Thyroid gland (tissue), 4 donors: Measurements from ENCODE around the gene ID3. TPM values are rescaled to one million over a fixed set of nuclear protein-coding genes. Genes with fewer than 3 reads are reported as not detected.

Source experiments
- DNase-seq, 2 donors: peaks; one replicate each; pipeline ENCODE4 v3.0.0-alpha.2; 2019
- H3K27ac ChIP-seq, 3 donors: fragments of 200-600 bp; sonication (generic); 1 replicate in 2 of 3; 2 replicates in 1 of 3; pipeline ENCODE4 v1.5.1; 2016 to 2019; ENCODE audit warnings: mild to moderate bottlenecking in 1 of 3, moderate library complexity in 1 of 3
- H3K27me3 ChIP-seq: fragments of 200-600 bp; sonication (generic); one replicate; pipeline ENCODE4 v1.5.1; 2019
- H3K36me3 ChIP-seq, 2 donors: fragments of 200-600 bp; sonication (generic); one replicate each; pipeline ENCODE4 v1.5.1; 2016 to 2019
- H3K4me1 ChIP-seq, 2 donors: fragments of 200-600 bp; sonication (generic); one replicate each; pipeline ENCODE4 v1.5.1; 2017 to 2019
- H3K4me3 ChIP-seq, 3 donors: fragments of 200-600 bp; sonication (generic); replicated peaks in 1 of 3; 1 replicate in 2 of 3; 2 replicates in 1 of 3; pipeline ENCODE4 v1.5.1; 2016; ENCODE audit warnings: mild to moderate bottlenecking in 1 of 3
- H3K9me3 ChIP-seq: fragments of 200-600 bp; sonication (generic); one replicate; pipeline ENCODE4 v1.5.1; 2017
- CTCF ChIP-seq, 6 experiments: fragments of 200-600 bp in 3 of 6; fragments of 450-650 bp in 3 of 6; sonication (generic) in 3 of 6; IDR thresholded peaks; one replicate each; pipeline ENCODE4 v1.5.1; 2016 to 2019; ENCODE audit warnings: antibody characterized with exemption in 6 of 6, mild to moderate bottlenecking in 2 of 6, inconsistent platforms in 1 of 6, moderate library complexity in 1 of 6
- POLR2A ChIP-seq, 2 donors: fragments of 450-650 bp; IDR thresholded peaks; one replicate each; pipeline ENCODE4 v1.6.1; 2017; ENCODE audit warnings: antibody characterized with exemption in 2 of 2, mild to moderate bottlenecking in 2 of 2, moderate library complexity in 1 of 2
- WGBS, 2 donors: methylation state at CpG; one replicate each; pipeline ENCODE4 v1.1.5; 2017; 5-methylcytosine and 5-hydroxymethylcytosine counted together
- intact Hi-C: fragments of 100-400 bp; cut with DNase I; formaldehyde crosslinking; loops from one replicate; pipeline ENCODE4 v1.15.1; 2023
- total RNA-seq, 4 donors: library from RNA; depleted of rRNA; stranded (reverse); fragments of >200 nt; gene quantifications; one replicate each; pipeline ENCODE4 v1.2.3, GENCODE V29; 2016

Gene ID3
- total RNA-seq, 4 donors from 2014 or later = 279 to 388 (median 343) TPM

GRCh38 chr1:23599125-23599524, 39.8 kb upstream of the ID3 start:
- H3K27me3 ChIP-seq = no peaks in the 10 kb centered on the region
- WGBS, 2 donors = 89 to 92% methylated on average over 1 of the region's 1 CpG
- H3K36me3 ChIP-seq = no peaks in the 10 kb centered on the region

GRCh38 chr1:23598424-23598823, 39.1 kb upstream of the ID3 start:
- Histone ChIP-seq H3K27ac (no peak overlapping the region), H3K4me1 (peaks cover 5 to 28% of the 10 kb centered on the region in 2 donors), H3K4me3 (no peak overlapping the region), H3K9me3 (no peaks in the 10 kb centered on the region), H3K36me3 (no peaks in the 10 kb centered on the region), H3K27me3 (no peaks in the 10 kb centered on the region)
- DNase-seq = no peak
- 73 to 76% methylated on average over 8 of the region's 8 CpGs for WGBS, 2 donors
- intact Hi-C loops = no loop called here
- no peak for TF ChIP-seq CTCF (IDR thresholded peaks at IDR 0.05)
- no peak for TF ChIP-seq POLR2A (IDR thresholded peaks at IDR 0.05)

More at GRCh38 chr1:23599125-23599524, 39.8 kb upstream of the ID3 start:
- DNase-seq = no peak
- H3K9me3 ChIP-seq = no peaks in the 10 kb centered on the region
- H3K4me1 ChIP-seq = peaks cover 0 to 21% of the 10 kb centered on the region in 2 donors
- no peak overlapping the region for H3K4me3 ChIP-seq
- TF ChIP-seq CTCF (IDR thresholded peaks at IDR 0.05) (no peak), POLR2A (IDR thresholded peaks at IDR 0.05) (no peak)
- intact Hi-C loops = no loop called here
- H3K27ac ChIP-seq = no peak overlapping the region

- intact Hi-C loops = no loop called here
- Histone ChIP-seq H3K27me3 (no peaks in the 10 kb centered on the region), H3K9me3 (no peaks in the 10 kb centered on the region), H3K4me3 (no peak overlapping the region), H3K4me1 (peaks cover 6 to 34% of the 10 kb centered on the region in 2 donors), H3K36me3 (no peaks in the 10 kb centered on the region), H3K27ac (no peak overlapping the region)
- DNase-seq = no peak
- WGBS, 2 donors = 68 to 81% methylated on average over 4 of the region's 4 CpGs
- TF ChIP-seq POLR2A (IDR thresholded peaks at IDR 0.05) (no peak), CTCF (IDR thresholded peaks at IDR 0.05) (no peak)
These were observed 38.5 kb upstream of the ID3 start for GRCh38 chr1:23597635-23598388.

GRCh38 chr1:23596382-23597358, 37.4 kb upstream of the ID3 start:
- 92 to 95% methylated on average over 10 of the region's 10 CpGs for WGBS, 2 donors
- DNase-seq = no peak
- Histone ChIP-seq H3K36me3 (no peaks in the 10 kb centered on the region), H3K27ac (no peak overlapping the region), H3K27me3 (no peaks in the 10 kb centered on the region), H3K4me3 (no peak overlapping the region), H3K9me3 (no peaks in the 10 kb centered on the region), H3K4me1 (peaks cover 18 to 45% of the 10 kb centered on the region in 2 donors)
- intact Hi-C loops = no loop called here
- TF ChIP-seq CTCF (IDR thresholded peaks at IDR 0.05) (no peak), POLR2A (IDR thresholded peaks at IDR 0.05) (no peak)
